ENCODE results near the gene SLC7A11.

SLC7A11 gene

DNA sequence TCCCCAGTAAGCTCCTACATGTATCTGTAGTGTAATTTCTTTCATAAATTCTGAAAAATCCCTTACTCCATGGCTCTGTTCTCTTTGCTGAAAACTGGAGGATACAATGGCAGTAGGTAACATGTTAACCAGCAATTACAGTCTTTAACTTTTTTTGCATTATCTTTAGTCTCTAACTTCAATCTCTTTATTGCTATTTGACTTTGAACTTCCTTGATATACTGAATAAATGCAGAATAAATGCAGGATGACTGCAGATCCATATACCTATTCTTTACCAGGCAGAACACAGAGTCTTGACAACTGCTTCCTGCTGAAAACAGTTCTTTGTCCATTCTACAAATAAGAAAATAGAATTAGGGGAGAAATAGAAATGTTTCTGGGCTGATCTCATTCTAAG lies 101.3 kb downstream of the SLC7A11 start:
- DNase-seq, result no peak

GRCh38 chr4:138138774-138139173 lies 103.4 kb downstream of the SLC7A11 start:
- DNase-seq, result no peak

- DNase-seq, result no peak
Observed at GRCh38 chr4:138135610-138136009, 106.5 kb downstream of the SLC7A11 start.

DNA sequence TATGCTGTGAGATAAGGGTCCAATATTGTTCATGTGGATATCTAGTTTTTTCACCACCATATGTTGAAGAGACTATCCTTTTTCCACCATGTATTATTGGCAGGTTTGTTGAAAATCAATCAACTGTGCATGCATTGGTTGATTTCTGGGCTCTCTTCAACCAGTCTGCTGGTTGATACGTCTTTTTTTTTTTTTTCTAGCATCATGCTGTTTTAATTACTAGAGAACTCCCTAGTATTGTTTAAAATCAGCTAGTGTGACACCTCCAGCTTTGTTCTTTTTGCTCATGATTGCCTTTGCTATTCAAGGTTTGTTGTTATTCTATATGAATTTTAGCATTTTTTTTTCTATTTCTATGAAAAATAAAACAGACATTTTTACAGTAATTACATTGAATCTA lies 123.9 kb downstream of the SLC7A11 start:
- DNase-seq, result no peak

DNA sequence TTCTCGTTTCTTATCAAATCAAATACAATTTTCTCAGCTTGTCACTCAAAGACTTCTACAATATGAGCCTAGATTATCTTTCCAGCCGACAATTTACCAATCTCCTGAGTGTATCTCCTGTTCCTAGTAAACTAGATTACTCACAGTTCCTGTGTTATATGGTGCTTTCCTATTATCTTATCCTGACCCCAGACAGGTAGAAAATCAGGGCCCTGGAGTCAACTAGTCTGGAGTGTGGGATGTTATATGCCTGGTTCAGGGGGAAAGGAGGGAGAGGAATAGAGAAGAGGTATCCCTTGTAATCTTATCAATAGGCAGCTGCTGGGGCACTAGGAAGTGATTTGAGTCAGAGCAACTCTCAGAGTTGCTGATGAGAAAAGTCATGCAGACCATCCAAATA lies 127.1 kb downstream of the SLC7A11 start:
- DNase-seq, result no peak

GRCh38 chr4:138114434-138114833 lies 127.7 kb downstream of the SLC7A11 start:
- no peak for DNase-seq

Data from NCI-H1048 (cell line).